Measurements from ENCODE around the gene MPG. TPM values are rescaled to one million over a fixed set of nuclear protein-coding genes. Genes with fewer than 3 reads are reported as not detected.

Gene MPG
- total RNA-seq, 2 experiments from 2014 or later, result 58.1 to 119 TPM

GRCh38 chr16:105521-105920, 27.5 kb downstream of the MPG start:
- intact Hi-C loops (cut with micrococcal nuclease; ENCODE audit: unreplicated experiment), result no loop called here
- POLR2A ChIA-PET, result no interaction called here
- H4K20me1 ChIP-seq (ENCODE audit: insufficient read depth, low read length), result no peaks in the 10 kb centered on the region

GRCh38 chr16:106623-107324, 28.7 kb downstream of the MPG start:
- no peaks in the 10 kb centered on the region for H3K79me2 ChIP-seq (ENCODE audit: insufficient read depth, low read depth, low read length)
- POLR2A ChIA-PET, result no interaction called here
- H3K4me3 ChIP-seq (ENCODE audit: low read depth, low read length, poor library complexity, severe bottlenecking), result no peak overlapping the region
- no peaks in the 10 kb centered on the region for H3K9me2 ChIP-seq (ENCODE audit: insufficient read depth, low read length)
- peaks cover 33% of the 10 kb centered on the region for H3K36me3 ChIP-seq (ENCODE audit: insufficient read depth, low read length)
- H3K4me2 ChIP-seq (ENCODE audit: low read length), result no peak overlapping the region
- H2AFZ ChIP-seq (ENCODE audit: low read length), result no peak overlapping the region
- TF ChIP-seq CTCF (conservative IDR thresholded peaks at IDR 0.05; ENCODE audit: low read length), result peak; percentile 89
- no peak for TF ChIP-seq EZH2phosphoT487 (IDR thresholded peaks at IDR 0.05; ENCODE audit: borderline replicate concordance, low read depth, low read length)
- intact Hi-C loops (cut with micrococcal nuclease; ENCODE audit: unreplicated experiment), result loop anchor here (1.0 to 2.0 kb wide), 3 partner anchors 77 to 256 kb away; no protein-coding TSS in a partner anchor
- no peak overlapping the region for H3K27ac ChIP-seq (ENCODE audit: low read depth, low read length, poor library complexity, severe bottlenecking)
- no peaks in the 10 kb centered on the region for H3K4me1 ChIP-seq (ENCODE audit: insufficient read depth, low read length, poor library complexity, severe bottlenecking)
- no TSS peak for BruUV-seq (replicated peaks)
- peak; percentile 81 for DNase-seq (ENCODE audit: low spot score)
- no peaks in the 10 kb centered on the region for H4K20me1 ChIP-seq (ENCODE audit: insufficient read depth, low read length)
- H3K9me3 ChIP-seq (ENCODE audit: low read length), result no peaks in the 10 kb centered on the region
- CTCF ChIA-PET (ENCODE audit: unreplicated experiment), result interaction anchor here (0.5 to 0.8 kb wide), 3 partner anchors 41 to 246 kb away, joined by 3 read pairs; partner anchors contain the start of gene AXIN1

More at GRCh38 chr16:105521-105920, 27.5 kb downstream of the MPG start:
- Histone ChIP-seq H3K9me3 (ENCODE audit: low read length) (no peaks in the 10 kb centered on the region), H3K4me1 (ENCODE audit: insufficient read depth, low read length, poor library complexity, severe bottlenecking) (no peaks in the 10 kb centered on the region), H2AFZ (ENCODE audit: low read length) (no peak overlapping the region), H3K4me3 (ENCODE audit: low read depth, low read length, poor library complexity, severe bottlenecking) (no peak overlapping the region), H3K79me2 (ENCODE audit: insufficient read depth, low read depth, low read length) (no peaks in the 10 kb centered on the region), H3K4me2 (ENCODE audit: low read length) (no peak overlapping the region), H3K36me3 (ENCODE audit: insufficient read depth, low read length) (peaks cover 29% of the 10 kb centered on the region; the same call in 1 of the 2 replicates), H3K27ac (ENCODE audit: low read depth, low read length, poor library complexity, severe bottlenecking) (no peak overlapping the region), H3K9me2 (ENCODE audit: insufficient read depth, low read length) (no peaks in the 10 kb centered on the region)
- CTCF ChIA-PET (ENCODE audit: unreplicated experiment), result interaction anchor here (0.6 kb wide), 1 partner anchor 128 kb away, joined by 3 read pairs; no protein-coding TSS in a partner anchor
- TF ChIP-seq CTCF (conservative IDR thresholded peaks at IDR 0.05; ENCODE audit: low read length), result no peak
- TF ChIP-seq EZH2phosphoT487 (IDR thresholded peaks at IDR 0.05; ENCODE audit: borderline replicate concordance, low read depth, low read length), result no peak
- BruUV-seq (replicated peaks), result no TSS peak
- no peak for DNase-seq (ENCODE audit: low spot score)
